ENCODE data around the gene INTS11. TPM values are rescaled to one million over a fixed set of nuclear protein-coding genes. Genes with fewer than 3 reads are reported as not detected.

The INTS11 gene
- polyA plus RNA-seq, 1 donor (not counting 4 experiments of a cell fraction or from before 2014, with no cell fraction given) = 70.4 TPM

GRCh38 chr1:1338278-1338677 lies 13.8 kb upstream of the INTS11 start:
- Histone ChIP-seq H3K4me3 (ENCODE audit: control insufficient read depth in 2 of 3, extremely low read depth in 1 of 3, insufficient read depth in 2 of 3, low read depth in 1 of 3, low read length in 3 of 3) (no peak overlapping the region), H3K27me3 (ENCODE audit: control insufficient read depth, extremely low read depth, insufficient read depth, low read length) (no peaks in the 10 kb centered on the region), H3K9me3 (ENCODE audit: control insufficient read depth, low read depth, low read length) (no peaks in the 10 kb centered on the region), H2AFZ (ENCODE audit: control insufficient read depth, low read length) (no peak overlapping the region), H3K36me3 (ENCODE audit: control insufficient read depth in 2 of 2, extremely low read depth in 1 of 2, insufficient read depth in 2 of 2, low read length in 2 of 2) (peaks cover 15 to 30% of the 10 kb centered on the region in 2 experiments), H4K20me1 (ENCODE audit: control insufficient read depth, extremely low read depth, insufficient read depth, low read length) (peaks cover 30% of the 10 kb centered on the region), H3K9me1 (ENCODE audit: control insufficient read depth, extremely low read depth, insufficient read depth, low read length) (no peaks in the 10 kb centered on the region), H3K9ac (ENCODE audit: control insufficient read depth, extremely low read depth, insufficient read depth, low read length) (no peak overlapping the region), H3K4me1 (ENCODE audit: control insufficient read depth, extremely low read depth, insufficient read depth, low read length) (peaks cover 12% of the 10 kb centered on the region), H3K4me2 (ENCODE audit: control insufficient read depth, extremely low read depth, insufficient read depth, low read depth, low read length) (no peak overlapping the region), H3K79me2 (ENCODE audit: control insufficient read depth, insufficient read depth, low read length) (peaks cover 27% of the 10 kb centered on the region), H3K27ac (ENCODE audit: control insufficient read depth, insufficient read depth, low read length) (no peak overlapping the region)
- DNase-seq (ENCODE audit: low read depth, low spot score) = no peak
- no peak for TF ChIP-seq CTCF (optimal IDR thresholded peaks at IDR 0.05 in 1 of 3, IDR thresholded peaks at IDR 0.05 in 1 of 3, conservative IDR thresholded peaks at IDR 0.05 in 1 of 3; ENCODE audit: extremely low read depth in 1 of 3, insufficient read depth in 2 of 3, low read length in 3 of 3)
- no peak for TF ChIP-seq EZH2 (IDR thresholded peaks at IDR 0.05; ENCODE audit: low read length)
- no peak for FAIRE-seq
- dilution Hi-C loops (cut with MboI; ENCODE audit: extremely low pct_ligation_motif_present, low sequenced_read_pairs) = no loop called here

GRCh38 chr1:1337793-1338147 lies 13.3 kb upstream of the INTS11 start:
- H3K9me3 ChIP-seq (ENCODE audit: control insufficient read depth, low read depth, low read length) = no peaks in the 10 kb centered on the region
- H4K20me1 ChIP-seq (ENCODE audit: control insufficient read depth, extremely low read depth, insufficient read depth, low read length) = peaks cover 33% of the 10 kb centered on the region
- H3K36me3 ChIP-seq (ENCODE audit: control insufficient read depth in 2 of 2, extremely low read depth in 1 of 2, insufficient read depth in 2 of 2, low read length in 2 of 2) = peaks cover 15 to 30% of the 10 kb centered on the region in 2 experiments
- H3K79me2 ChIP-seq (ENCODE audit: control insufficient read depth, insufficient read depth, low read length) = peaks cover 22% of the 10 kb centered on the region
- no peaks in the 10 kb centered on the region for H3K27me3 ChIP-seq (ENCODE audit: control insufficient read depth, extremely low read depth, insufficient read depth, low read length)
- H3K9ac ChIP-seq (ENCODE audit: control insufficient read depth, extremely low read depth, insufficient read depth, low read length) = no peak overlapping the region
- DNase-seq (ENCODE audit: low read depth, low spot score) = no peak
- dilution Hi-C loops (cut with MboI; ENCODE audit: extremely low pct_ligation_motif_present, low sequenced_read_pairs) = no loop called here
- peak; percentile 20 for FAIRE-seq
- no peaks in the 10 kb centered on the region for H3K9me1 ChIP-seq (ENCODE audit: control insufficient read depth, extremely low read depth, insufficient read depth, low read length)
- H2AFZ ChIP-seq (ENCODE audit: control insufficient read depth, low read length) = no peak overlapping the region
- peaks cover 17% of the 10 kb centered on the region for H3K4me1 ChIP-seq (ENCODE audit: control insufficient read depth, extremely low read depth, insufficient read depth, low read length)
- no peak overlapping the region for H3K4me2 ChIP-seq (ENCODE audit: control insufficient read depth, extremely low read depth, insufficient read depth, low read depth, low read length)
- no peak overlapping the region for H3K4me3 ChIP-seq (ENCODE audit: control insufficient read depth in 2 of 3, extremely low read depth in 1 of 3, insufficient read depth in 2 of 3, low read depth in 1 of 3, low read length in 3 of 3)
- TF ChIP-seq EZH2 (IDR thresholded peaks at IDR 0.05; ENCODE audit: low read length) = no peak
- no peak for TF ChIP-seq CTCF (optimal IDR thresholded peaks at IDR 0.05 in 1 of 3, IDR thresholded peaks at IDR 0.05 in 1 of 3, conservative IDR thresholded peaks at IDR 0.05 in 1 of 3; ENCODE audit: extremely low read depth in 1 of 3, insufficient read depth in 2 of 3, low read length in 3 of 3)
- no peak overlapping the region for H3K27ac ChIP-seq (ENCODE audit: control insufficient read depth, insufficient read depth, low read length)
